DMS53 (cell line): ENCODE results near the gene CAD.
A peak's percentile ranks its signal among the peaks of the same experiment; 100 is the strongest.

ENCODE experiments used
- DNase-seq: peaks from one replicate; lab custom pipeline; 2025; lab: John Stamatoyannopoulos, UW

The CAD gene

GRCh38 chr2:27225526-27225925 lies 8.4 kb downstream of the CAD start:
- no peak for DNase-seq

GRCh38 chr2:27227501-27227900 lies 10.3 kb downstream of the CAD start:
- no peak for DNase-seq

- DNase-seq, result no peak
Observed at GRCh38 chr2:27231921-27232320, 14.8 kb downstream of the CAD start.

- no peak for DNase-seq
Observed at GRCh38 chr2:27233341-27233740, 16.2 kb downstream of the CAD start.

- no peak for DNase-seq
Observed at GRCh38 chr2:27236136-27236535, 19.0 kb downstream of the CAD start.

GRCh38 chr2:27236626-27237025 lies 19.5 kb downstream of the CAD start:
- DNase-seq, result no peak

- DNase-seq, result no peak
Observed at GRCh38 chr2:27237341-27237945, 20.3 kb downstream of the CAD start.

- no peak for DNase-seq
Observed at GRCh38 chr2:27238976-27239375, 21.8 kb downstream of the CAD start.

GRCh38 chr2:27240406-27240805 lies 23.2 kb downstream of the CAD start:
- DNase-seq, result no peak

GRCh38 chr2:27241761-27242613 lies 24.8 kb downstream of the CAD start:
- DNase-seq, result no peak

- DNase-seq, result no peak
Observed at GRCh38 chr2:27242614-27242951, 25.4 kb downstream of the CAD start.

- no peak for DNase-seq
Observed at GRCh38 chr2:27243391-27244130, 26.4 kb downstream of the CAD start.

GRCh38 chr2:27245116-27245515 lies 27.9 kb downstream of the CAD start:
- DNase-seq, result no peak

GRCh38 chr2:27245626-27246025 lies 28.5 kb downstream of the CAD start:
- DNase-seq, result no peak

- DNase-seq, result no peak
Observed at GRCh38 chr2:27247893-27248292, 30.7 kb downstream of the CAD start.

- no peak for DNase-seq
Observed at GRCh38 chr2:27249159-27249890, 32.2 kb downstream of the CAD start.

GRCh38 chr2:27249891-27250651 lies 32.9 kb downstream of the CAD start:
- DNase-seq, result peak; percentile 78

GRCh38 chr2:27250652-27251379 lies 33.6 kb downstream of the CAD start:
- DNase-seq, result no peak

- DNase-seq, result no peak
Observed at GRCh38 chr2:27251766-27252165, 34.6 kb downstream of the CAD start.

GRCh38 chr2:27255187-27255586 lies 38.0 kb downstream of the CAD start:
- no peak for DNase-seq

GRCh38 chr2:27255660-27256059 lies 38.5 kb downstream of the CAD start:
- no peak for DNase-seq
